ENCODE measurements around the gene MSRB1. TPM values are rescaled to one million over a fixed set of nuclear protein-coding genes. Genes with fewer than 3 reads are reported as not detected.

MSRB1 gene
- total and polyA plus RNA-seq, 9 of the 15 experiments (the other 6 are each of a cell fraction or from before 2014, with no cell fraction given) = 5.4 to 33.7 (median 25.7) TPM

DNA sequence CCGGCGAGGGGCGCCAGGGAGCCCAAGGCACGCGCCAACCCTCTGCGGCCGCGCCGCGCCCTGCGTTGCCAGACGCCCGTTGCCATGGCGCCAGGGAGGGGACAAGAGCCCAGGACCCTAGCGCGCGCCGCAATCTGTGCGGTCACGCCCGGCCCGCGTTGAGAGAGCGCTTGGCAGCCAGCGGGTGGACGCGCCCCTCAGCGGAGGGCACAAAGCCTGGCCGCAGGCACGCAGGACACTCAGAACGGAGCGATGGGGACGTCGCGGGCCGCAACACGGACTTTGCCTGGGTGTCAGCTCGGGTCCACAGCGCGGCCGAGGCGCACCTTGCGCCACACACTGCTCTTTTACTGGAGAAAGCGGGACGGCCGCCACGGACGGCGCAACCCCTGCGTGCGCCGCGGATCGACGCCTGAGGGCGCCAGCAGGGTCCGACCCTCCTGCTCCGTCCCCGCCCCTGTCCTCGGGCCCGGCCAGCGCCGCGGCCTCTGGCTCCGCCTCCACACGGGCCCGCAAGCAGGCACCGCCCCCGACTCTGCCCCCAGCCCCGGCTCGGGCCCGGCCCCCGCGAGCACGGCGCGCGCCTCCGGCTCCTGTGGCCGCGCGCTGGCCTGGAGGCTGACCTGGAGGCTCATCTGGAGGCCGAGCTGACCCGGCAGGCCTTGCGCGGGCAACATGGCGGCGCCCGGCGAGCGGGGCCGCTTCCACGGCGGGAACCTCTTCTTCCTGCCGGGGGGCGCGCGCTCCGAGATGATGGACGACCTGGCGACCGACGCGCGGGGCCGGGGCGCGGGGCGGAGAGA lies 40.7 kb upstream of the MSRB1 start, which contains the start of gene GFER (continued):
- TF ChIP-seq, protein P1, sequence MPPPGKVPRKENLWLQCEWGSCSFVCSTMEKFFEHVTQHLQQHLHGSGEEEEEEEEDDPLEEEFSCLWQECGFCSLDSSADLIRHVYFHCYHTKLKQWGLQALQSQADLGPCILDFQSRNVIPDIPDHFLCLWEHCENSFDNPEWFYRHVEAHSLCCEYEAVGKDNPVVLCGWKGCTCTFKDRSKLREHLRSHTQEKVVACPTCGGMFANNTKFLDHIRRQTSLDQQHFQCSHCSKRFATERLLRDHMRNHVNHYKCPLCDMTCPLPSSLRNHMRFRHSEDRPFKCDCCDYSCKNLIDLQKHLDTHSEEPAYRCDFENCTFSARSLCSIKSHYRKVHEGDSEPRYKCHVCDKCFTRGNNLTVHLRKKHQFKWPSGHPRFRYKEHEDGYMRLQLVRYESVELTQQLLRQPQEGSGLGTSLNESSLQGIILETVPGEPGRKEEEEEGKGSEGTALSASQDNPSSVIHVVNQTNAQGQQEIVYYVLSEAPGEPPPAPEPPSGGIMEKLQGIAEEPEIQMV (tag; conservative IDR thresholded peaks at IDR 0.05; ENCODE audit: low read depth) = no peak
- TF ChIP-seq ZNF133 (CRISPR knock-in tag; IDR thresholded peaks at IDR 0.05) = no peak
- no peak for TF ChIP-seq RFX7 (CRISPR knock-in tag; IDR thresholded peaks at IDR 0.05)
- peak; percentile 93 for TF ChIP-seq HMGN3 (IDR thresholded peaks at IDR 0.05; ENCODE audit: borderline replicate concordance, extremely low read depth, insufficient read length, low read depth, low read length)
- peak; percentile 80 for TF ChIP-seq SMAD4 (CRISPR knock-in tag; conservative IDR thresholded peaks at IDR 0.05)
- TF ChIP-seq MTA3 (IDR thresholded peaks at IDR 0.05; ENCODE audit: borderline replicate concordance) = peak; percentile 73; the same call in 1 of the 2 replicates
- TF ChIP-seq HCFC1 (IDR thresholded peaks at IDR 0.05; ENCODE audit: low read depth, low read length) = peak; percentile 76
- peak; percentile 81 for TF ChIP-seq GABPB1 (CRISPR knock-in tag; IDR thresholded peaks at IDR 0.05)
- no peak for TF ChIP-seq NUFIP1 (IDR thresholded peaks at IDR 0.05; ENCODE audit: partially characterized antibody)
- TF ChIP-seq, protein P2, sequence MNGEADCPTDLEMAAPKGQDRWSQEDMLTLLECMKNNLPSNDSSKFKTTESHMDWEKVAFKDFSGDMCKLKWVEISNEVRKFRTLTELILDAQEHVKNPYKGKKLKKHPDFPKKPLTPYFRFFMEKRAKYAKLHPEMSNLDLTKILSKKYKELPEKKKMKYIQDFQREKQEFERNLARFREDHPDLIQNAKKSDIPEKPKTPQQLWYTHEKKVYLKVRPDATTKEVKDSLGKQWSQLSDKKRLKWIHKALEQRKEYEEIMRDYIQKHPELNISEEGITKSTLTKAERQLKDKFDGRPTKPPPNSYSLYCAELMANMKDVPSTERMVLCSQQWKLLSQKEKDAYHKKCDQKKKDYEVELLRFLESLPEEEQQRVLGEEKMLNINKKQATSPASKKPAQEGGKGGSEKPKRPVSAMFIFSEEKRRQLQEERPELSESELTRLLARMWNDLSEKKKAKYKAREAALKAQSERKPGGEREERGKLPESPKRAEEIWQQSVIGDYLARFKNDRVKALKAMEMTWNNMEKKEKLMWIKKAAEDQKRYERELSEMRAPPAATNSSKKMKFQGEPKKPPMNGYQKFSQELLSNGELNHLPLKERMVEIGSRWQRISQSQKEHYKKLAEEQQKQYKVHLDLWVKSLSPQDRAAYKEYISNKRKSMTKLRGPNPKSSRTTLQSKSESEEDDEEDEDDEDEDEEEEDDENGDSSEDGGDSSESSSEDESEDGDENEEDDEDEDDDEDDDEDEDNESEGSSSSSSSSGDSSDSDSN (IDR thresholded peaks at IDR 0.05; ENCODE audit: borderline replicate concordance in 1 of 2, low read depth in 2 of 2, low read length in 2 of 2) = 0 out of 4 replicates have a peak, but pooled peaks of 1 of the 2 experiments have one; percentile 25
- TF ChIP-seq, protein P3, sequence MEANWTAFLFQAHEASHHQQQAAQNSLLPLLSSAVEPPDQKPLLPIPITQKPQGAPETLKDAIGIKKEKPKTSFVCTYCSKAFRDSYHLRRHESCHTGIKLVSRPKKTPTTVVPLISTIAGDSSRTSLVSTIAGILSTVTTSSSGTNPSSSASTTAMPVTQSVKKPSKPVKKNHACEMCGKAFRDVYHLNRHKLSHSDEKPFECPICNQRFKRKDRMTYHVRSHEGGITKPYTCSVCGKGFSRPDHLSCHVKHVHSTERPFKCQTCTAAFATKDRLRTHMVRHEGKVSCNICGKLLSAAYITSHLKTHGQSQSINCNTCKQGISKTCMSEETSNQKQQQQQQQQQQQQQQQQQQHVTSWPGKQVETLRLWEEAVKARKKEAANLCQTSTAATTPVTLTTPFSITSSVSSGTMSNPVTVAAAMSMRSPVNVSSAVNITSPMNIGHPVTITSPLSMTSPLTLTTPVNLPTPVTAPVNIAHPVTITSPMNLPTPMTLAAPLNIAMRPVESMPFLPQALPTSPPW (CRISPR knock-in tag; IDR thresholded peaks at IDR 0.05) = peak; percentile 90
- TF ChIP-seq ZNF239 (CRISPR knock-in tag; IDR thresholded peaks at IDR 0.05) = peak; percentile 34; the same call in 1 of the 2 replicates
- no peak for TF ChIP-seq TAF15 (IDR thresholded peaks at IDR 0.05; ENCODE audit: low read depth, low read length)
- no peak for TF ChIP-seq TCFL5 (CRISPR knock-in tag; conservative IDR thresholded peaks at IDR 0.05)
- TF ChIP-seq, protein P4, sequence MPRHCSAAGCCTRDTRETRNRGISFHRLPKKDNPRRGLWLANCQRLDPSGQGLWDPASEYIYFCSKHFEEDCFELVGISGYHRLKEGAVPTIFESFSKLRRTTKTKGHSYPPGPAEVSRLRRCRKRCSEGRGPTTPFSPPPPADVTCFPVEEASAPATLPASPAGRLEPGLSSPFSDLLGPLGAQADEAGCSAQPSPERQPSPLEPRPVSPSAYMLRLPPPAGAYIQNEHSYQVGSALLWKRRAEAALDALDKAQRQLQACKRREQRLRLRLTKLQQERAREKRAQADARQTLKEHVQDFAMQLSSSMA (CRISPR knock-in tag; IDR thresholded peaks at IDR 0.05) = peak; percentile 38; the same call in 1 of the 2 replicates
